ENCODE results near the gene MAGOHB. TPM values are rescaled to one million over a fixed set of nuclear protein-coding genes. Genes with fewer than 3 reads are reported as not detected.

Gene MAGOHB
- total and polyA plus RNA-seq, 2 donors = 38.4 to 47.3 TPM

- DNase-seq (ENCODE audit: low read depth in 6 of 9, low spot score in 9 of 9) = no peak
- H3K4me1 ChIP-seq (ENCODE audit: control insufficient read depth in 2 of 2, insufficient read depth in 2 of 2, low read length in 2 of 2) = no peaks in the 10 kb centered on the region
- H3K4me3 ChIP-seq (ENCODE audit: low read length in 2 of 2) = no peak overlapping the region
- no peaks in the 10 kb centered on the region for H3K36me3 ChIP-seq (ENCODE audit: control insufficient read depth in 2 of 2, insufficient read depth in 2 of 2, low read length in 1 of 2)
- no peak overlapping the region for H3K27ac ChIP-seq (ENCODE audit: low read depth in 1 of 2, low read length in 1 of 2)
- 93% methylated on average over 6 of the region's 6 CpGs for WGBS
- no peaks in the 10 kb centered on the region for H3K9me3 ChIP-seq (ENCODE audit: control insufficient read depth in 2 of 2, insufficient read depth in 1 of 2, low read length in 1 of 2)
- no peaks in the 10 kb centered on the region for H3K27me3 ChIP-seq (ENCODE audit: control insufficient read depth in 2 of 2, insufficient read depth in 1 of 2, low read length in 1 of 2)
Measured at GRCh38 chr12:10636611-10637010, 23.2 kb upstream of the MAGOHB start.

- H3K9me3 ChIP-seq (ENCODE audit: control insufficient read depth in 2 of 2, insufficient read depth in 1 of 2, low read length in 1 of 2) = no peaks in the 10 kb centered on the region
- no peaks in the 10 kb centered on the region for H3K27me3 ChIP-seq (ENCODE audit: control insufficient read depth in 2 of 2, insufficient read depth in 1 of 2, low read length in 1 of 2)
- H3K4me1 ChIP-seq (ENCODE audit: control insufficient read depth in 2 of 2, insufficient read depth in 2 of 2, low read length in 2 of 2) = no peaks in the 10 kb centered on the region
- H3K27ac ChIP-seq (ENCODE audit: low read depth in 1 of 2, low read length in 1 of 2) = no peak overlapping the region
- H3K4me3 ChIP-seq (ENCODE audit: low read length in 2 of 2) = no peak overlapping the region
- no peak for DNase-seq (ENCODE audit: low read depth in 6 of 9, low spot score in 9 of 9)
- no peaks in the 10 kb centered on the region for H3K36me3 ChIP-seq (ENCODE audit: control insufficient read depth in 2 of 2, insufficient read depth in 2 of 2, low read length in 1 of 2)
- whole genome bisulfite sequencing = 96% methylated on average over 3 of the region's 3 CpGs
Measured at GRCh38 chr12:10636124-10636523, 22.7 kb upstream of the MAGOHB start.

- Histone ChIP-seq H3K36me3 (ENCODE audit: control insufficient read depth in 2 of 2, insufficient read depth in 2 of 2, low read length in 1 of 2) (no peaks in the 10 kb centered on the region), H3K4me3 (ENCODE audit: low read length in 2 of 2) (no peak overlapping the region), H3K9me3 (ENCODE audit: control insufficient read depth in 2 of 2, insufficient read depth in 1 of 2, low read length in 1 of 2) (no peaks in the 10 kb centered on the region), H3K27me3 (ENCODE audit: control insufficient read depth in 2 of 2, insufficient read depth in 1 of 2, low read length in 1 of 2) (no peaks in the 10 kb centered on the region), H3K4me1 (ENCODE audit: control insufficient read depth in 2 of 2, insufficient read depth in 2 of 2, low read length in 2 of 2) (no peaks in the 10 kb centered on the region), H3K27ac (ENCODE audit: low read depth in 1 of 2, low read length in 1 of 2) (no peak overlapping the region)
- WGBS = 64% methylated on average over 2 of the region's 2 CpGs
- no peak for DNase-seq (ENCODE audit: low read depth in 6 of 9, low spot score in 9 of 9)
Measured at GRCh38 chr12:10635306-10635705, 21.9 kb upstream of the MAGOHB start.

- no peaks in the 10 kb centered on the region for H3K9me3 ChIP-seq (ENCODE audit: control insufficient read depth in 2 of 2, insufficient read depth in 1 of 2, low read length in 1 of 2)
- no peak overlapping the region for H3K4me3 ChIP-seq (ENCODE audit: low read length in 2 of 2)
- 96% methylated on average over 5 of the region's 5 CpGs for WGBS
- H3K36me3 ChIP-seq (ENCODE audit: control insufficient read depth in 2 of 2, insufficient read depth in 2 of 2, low read length in 1 of 2) = no peaks in the 10 kb centered on the region
- no peak overlapping the region for H3K27ac ChIP-seq (ENCODE audit: low read depth in 1 of 2, low read length in 1 of 2)
- no peaks in the 10 kb centered on the region for H3K27me3 ChIP-seq (ENCODE audit: control insufficient read depth in 2 of 2, insufficient read depth in 1 of 2, low read length in 1 of 2)
- H3K4me1 ChIP-seq (ENCODE audit: control insufficient read depth in 2 of 2, insufficient read depth in 2 of 2, low read length in 2 of 2) = no peaks in the 10 kb centered on the region
- no peak for DNase-seq (ENCODE audit: low read depth in 6 of 9, low spot score in 9 of 9)
Measured at GRCh38 chr12:10634427-10634826, 21.0 kb upstream of the MAGOHB start.

GRCh38 chr12:10633541-10633940 is 20.1 kb upstream of the MAGOHB start:
- H3K27me3 ChIP-seq (ENCODE audit: control insufficient read depth in 2 of 2, insufficient read depth in 1 of 2, low read length in 1 of 2) = no peaks in the 10 kb centered on the region
- WGBS = 98% methylated on average over 3 of the region's 3 CpGs
- no peak overlapping the region for H3K4me3 ChIP-seq (ENCODE audit: low read length in 2 of 2)
- no peaks in the 10 kb centered on the region for H3K4me1 ChIP-seq (ENCODE audit: control insufficient read depth in 2 of 2, insufficient read depth in 2 of 2, low read length in 2 of 2)
- no peak overlapping the region for H3K27ac ChIP-seq (ENCODE audit: low read depth in 1 of 2, low read length in 1 of 2)
- no peak for DNase-seq (ENCODE audit: low read depth in 6 of 9, low spot score in 9 of 9)
- no peaks in the 10 kb centered on the region for H3K9me3 ChIP-seq (ENCODE audit: control insufficient read depth in 2 of 2, insufficient read depth in 1 of 2, low read length in 1 of 2)
- H3K36me3 ChIP-seq (ENCODE audit: control insufficient read depth in 2 of 2, insufficient read depth in 2 of 2, low read length in 1 of 2) = no peaks in the 10 kb centered on the region

GRCh38 chr12:10632226-10632625 is 18.8 kb upstream of the MAGOHB start:
- DNase-seq (ENCODE audit: low read depth in 6 of 9, low spot score in 9 of 9) = no peak
- Histone ChIP-seq H3K27me3 (ENCODE audit: control insufficient read depth in 2 of 2, insufficient read depth in 1 of 2, low read length in 1 of 2) (no peaks in the 10 kb centered on the region), H3K36me3 (ENCODE audit: control insufficient read depth in 2 of 2, insufficient read depth in 2 of 2, low read length in 1 of 2) (no peaks in the 10 kb centered on the region), H3K4me1 (ENCODE audit: control insufficient read depth in 2 of 2, insufficient read depth in 2 of 2, low read length in 2 of 2) (no peaks in the 10 kb centered on the region), H3K9me3 (ENCODE audit: control insufficient read depth in 2 of 2, insufficient read depth in 1 of 2, low read length in 1 of 2) (no peaks in the 10 kb centered on the region), H3K4me3 (ENCODE audit: low read length in 2 of 2) (no peak overlapping the region), H3K27ac (ENCODE audit: low read depth in 1 of 2, low read length in 1 of 2) (no peak overlapping the region)

- Histone ChIP-seq H3K9me3 (ENCODE audit: control insufficient read depth in 2 of 2, insufficient read depth in 1 of 2, low read length in 1 of 2) (no peaks in the 10 kb centered on the region), H3K4me3 (ENCODE audit: low read length in 2 of 2) (no peak overlapping the region), H3K36me3 (ENCODE audit: control insufficient read depth in 2 of 2, insufficient read depth in 2 of 2, low read length in 1 of 2) (no peaks in the 10 kb centered on the region), H3K4me1 (ENCODE audit: control insufficient read depth in 2 of 2, insufficient read depth in 2 of 2, low read length in 2 of 2) (no peaks in the 10 kb centered on the region), H3K27ac (ENCODE audit: low read depth in 1 of 2, low read length in 1 of 2) (no peak overlapping the region), H3K27me3 (ENCODE audit: control insufficient read depth in 2 of 2, insufficient read depth in 1 of 2, low read length in 1 of 2) (no peaks in the 10 kb centered on the region)
- no peak for DNase-seq (ENCODE audit: low read depth in 6 of 9, low spot score in 9 of 9)
- 96% methylated on average over 3 of the region's 3 CpGs for WGBS
Measured at GRCh38 chr12:10624605-10625004, 11.2 kb upstream of the MAGOHB start.

- Histone ChIP-seq H3K27me3 (ENCODE audit: control insufficient read depth in 2 of 2, insufficient read depth in 1 of 2, low read length in 1 of 2) (no peaks in the 10 kb centered on the region), H3K9me3 (ENCODE audit: control insufficient read depth in 2 of 2, insufficient read depth in 1 of 2, low read length in 1 of 2) (no peaks in the 10 kb centered on the region), H3K36me3 (ENCODE audit: control insufficient read depth in 2 of 2, insufficient read depth in 2 of 2, low read length in 1 of 2) (no peaks in the 10 kb centered on the region), H3K4me1 (ENCODE audit: control insufficient read depth in 2 of 2, insufficient read depth in 2 of 2, low read length in 2 of 2) (no peaks in the 10 kb centered on the region), H3K4me3 (ENCODE audit: low read length in 2 of 2) (no peak overlapping the region), H3K27ac (ENCODE audit: low read depth in 1 of 2, low read length in 1 of 2) (no peak overlapping the region)
- DNase-seq (ENCODE audit: low read depth in 6 of 9, low spot score in 9 of 9) = no peak
Measured at GRCh38 chr12:10623131-10623530, 9.7 kb upstream of the MAGOHB start.

- DNase-seq (ENCODE audit: low read depth in 6 of 9, low spot score in 9 of 9) = no peak
- no peak overlapping the region for H3K27ac ChIP-seq (ENCODE audit: low read depth in 1 of 2, low read length in 1 of 2)
- no peaks in the 10 kb centered on the region for H3K9me3 ChIP-seq (ENCODE audit: control insufficient read depth in 2 of 2, insufficient read depth in 1 of 2, low read length in 1 of 2)
- no peaks in the 10 kb centered on the region for H3K36me3 ChIP-seq (ENCODE audit: control insufficient read depth in 2 of 2, insufficient read depth in 2 of 2, low read length in 1 of 2)
- no peak overlapping the region for H3K4me3 ChIP-seq (ENCODE audit: low read length in 2 of 2)
- 97% methylated on average over 1 of the region's 1 CpG for WGBS
- no peaks in the 10 kb centered on the region for H3K4me1 ChIP-seq (ENCODE audit: control insufficient read depth in 2 of 2, insufficient read depth in 2 of 2, low read length in 2 of 2)
- no peaks in the 10 kb centered on the region for H3K27me3 ChIP-seq (ENCODE audit: control insufficient read depth in 2 of 2, insufficient read depth in 1 of 2, low read length in 1 of 2)
Measured at GRCh38 chr12:10621278-10621677, 7.9 kb upstream of the MAGOHB start.
